Loucy (cell line): ENCODE results near the gene ANKRD55.

Source experiments
- H2AFZ ChIP-seq: fragments of 200-600 bp; sonication (generic); 2 replicates; pipeline ENCODE4 v1.6.0; 2016; ENCODE audit warnings: antibody characterized with exemption, mild to moderate bottlenecking, low read length, moderate library complexity
- H3F3A ChIP-seq: fragments of 200-600 bp; 2 replicates; pipeline ENCODE4 v1.6.0; 2016; ENCODE audit warnings: antibody characterized with exemption, low read depth, mild to moderate bottlenecking
- H3K27me3 ChIP-seq: fragments of 200-600 bp; sonication (generic); 2 replicates; pipeline ENCODE4 v1.6.1; 2014; ENCODE audit warnings: low read length, mild to moderate bottlenecking; ENCODE audit not compliant: insufficient read depth, poor library complexity, severe bottlenecking
- H3K36me3 ChIP-seq: fragments of 200-600 bp; sonication (generic); 2 replicates; pipeline ENCODE4 v1.6.1; 2016; ENCODE audit warnings: low read length; ENCODE audit not compliant: insufficient read depth
- H3K4me1 ChIP-seq: fragments of 200-600 bp; sonication (generic); 2 replicates; pipeline ENCODE4 v1.5.1; 2014; ENCODE audit warnings: low read length, mild to moderate bottlenecking; ENCODE audit not compliant: insufficient read depth, poor library complexity, severe bottlenecking
- H3K4me2 ChIP-seq: fragments of 200-600 bp; sonication (generic); 2 replicates; pipeline ENCODE4 v1.6.0; 2014; ENCODE audit warnings: antibody characterized with exemption, low read length, low read depth, mild to moderate bottlenecking; ENCODE audit not compliant: poor library complexity, severe bottlenecking
- H3K4me3 ChIP-seq: fragments of 200-600 bp; sonication (generic); 2 replicates; pipeline ENCODE4 v1.5.1; 2014; ENCODE audit warnings: low read length, mild to moderate bottlenecking, mixed read lengths; ENCODE audit not compliant: poor library complexity, severe bottlenecking
- H3K79me2 ChIP-seq: fragments of 200-600 bp; sonication (generic); 2 replicates; pipeline ENCODE4 v1.6.1; 2014; ENCODE audit warnings: low read length; ENCODE audit not compliant: insufficient read depth
- H3K9ac ChIP-seq: fragments of 200-600 bp; sonication (generic); 2 replicates; pipeline ENCODE4 v1.6.0; 2014; ENCODE audit warnings: mild to moderate bottlenecking, low read depth, low read length, moderate library complexity; ENCODE audit not compliant: poor library complexity, severe bottlenecking
- H3K9me2 ChIP-seq: fragments of 200-600 bp; sonication (generic); replicated peaks from 2 replicates; pipeline ENCODE4 v1.6.1; 2016; ENCODE audit warnings: low read depth, low read length, mixed read lengths
- H3K9me3 ChIP-seq: fragments of 200-600 bp; sonication (generic); 2 replicates; pipeline ENCODE4 v1.6.1; 2014; ENCODE audit warnings: mild to moderate bottlenecking, antibody characterized with exemption, low read length, low read depth; ENCODE audit not compliant: insufficient read depth
- H4K20me1 ChIP-seq: fragments of 200-600 bp; sonication (generic); 2 replicates; pipeline ENCODE4 v1.6.0; 2014; ENCODE audit warnings: antibody characterized with exemption, low read length, mild to moderate bottlenecking; ENCODE audit not compliant: insufficient read depth, poor library complexity, severe bottlenecking
- EZH2phosphoT487 ChIP-seq: fragments of 200-600 bp; IDR thresholded peaks from 2 replicates; pipeline ENCODE4 v1.6.1; 2018; ENCODE audit warnings: antibody characterized with exemption, mild to moderate bottlenecking, moderate library complexity, borderline replicate concordance
- TF ChIP-seq, protein P1 (sequence below): fragments of 200-600 bp; sonication (generic); conservative IDR thresholded peaks from 2 replicates; pipeline ENCODE4 v1.5.1; 2014; ENCODE audit warnings: mild to moderate bottlenecking, antibody characterized with exemption, low read length

Gene ANKRD55

GRCh38 chr5:56145106-56145505 lies 88.0 kb downstream of the ANKRD55 start:
- H3K9me3 ChIP-seq = no peaks in the 10 kb centered on the region
- no peaks in the 10 kb centered on the region for H3F3A ChIP-seq
- TF ChIP-seq EZH2phosphoT487 = no peak
- TF ChIP-seq, protein P1, sequence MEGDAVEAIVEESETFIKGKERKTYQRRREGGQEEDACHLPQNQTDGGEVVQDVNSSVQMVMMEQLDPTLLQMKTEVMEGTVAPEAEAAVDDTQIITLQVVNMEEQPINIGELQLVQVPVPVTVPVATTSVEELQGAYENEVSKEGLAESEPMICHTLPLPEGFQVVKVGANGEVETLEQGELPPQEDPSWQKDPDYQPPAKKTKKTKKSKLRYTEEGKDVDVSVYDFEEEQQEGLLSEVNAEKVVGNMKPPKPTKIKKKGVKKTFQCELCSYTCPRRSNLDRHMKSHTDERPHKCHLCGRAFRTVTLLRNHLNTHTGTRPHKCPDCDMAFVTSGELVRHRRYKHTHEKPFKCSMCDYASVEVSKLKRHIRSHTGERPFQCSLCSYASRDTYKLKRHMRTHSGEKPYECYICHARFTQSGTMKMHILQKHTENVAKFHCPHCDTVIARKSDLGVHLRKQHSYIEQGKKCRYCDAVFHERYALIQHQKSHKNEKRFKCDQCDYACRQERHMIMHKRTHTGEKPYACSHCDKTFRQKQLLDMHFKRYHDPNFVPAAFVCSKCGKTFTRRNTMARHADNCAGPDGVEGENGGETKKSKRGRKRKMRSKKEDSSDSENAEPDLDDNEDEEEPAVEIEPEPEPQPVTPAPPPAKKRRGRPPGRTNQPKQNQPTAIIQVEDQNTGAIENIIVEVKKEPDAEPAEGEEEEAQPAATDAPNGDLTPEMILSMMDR = no peak
- H2AFZ ChIP-seq = no peak overlapping the region
- no peak overlapping the region for H3K4me3 ChIP-seq
- no peaks in the 10 kb centered on the region for H3K79me2 ChIP-seq
- H3K27me3 ChIP-seq = no peaks in the 10 kb centered on the region
- H3K4me1 ChIP-seq = no peaks in the 10 kb centered on the region
- no peaks in the 10 kb centered on the region for H4K20me1 ChIP-seq
- no peak overlapping the region for H3K9ac ChIP-seq
- no peaks in the 10 kb centered on the region for H3K36me3 ChIP-seq
- no peak overlapping the region for H3K4me2 ChIP-seq
- no peaks in the 10 kb centered on the region for H3K9me2 ChIP-seq

DNA sequence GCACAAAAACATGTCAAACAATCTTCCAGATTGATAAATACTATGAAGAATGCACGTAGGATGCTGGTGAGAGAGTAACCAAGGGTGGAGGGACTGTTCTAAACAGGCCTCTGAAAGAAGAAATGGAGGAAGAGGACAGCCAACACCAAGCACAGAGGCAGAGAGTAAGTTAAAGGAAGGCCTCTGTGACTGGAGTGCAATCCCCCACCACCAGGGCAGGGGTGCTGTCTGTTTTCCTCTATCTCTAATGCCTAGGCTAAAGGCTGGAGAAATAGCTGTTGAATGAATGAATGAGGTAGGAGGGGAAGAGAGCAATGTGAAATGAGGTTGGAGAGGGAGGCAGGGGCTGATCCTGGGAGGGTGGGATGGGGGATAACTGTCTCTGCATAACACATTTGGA lies 88.9 kb downstream of the ANKRD55 start:
- no peaks in the 10 kb centered on the region for H3K4me1 ChIP-seq
- no peak overlapping the region for H2AFZ ChIP-seq
- no peaks in the 10 kb centered on the region for H3K9me2 ChIP-seq
- H4K20me1 ChIP-seq = no peaks in the 10 kb centered on the region
- H3K79me2 ChIP-seq = no peaks in the 10 kb centered on the region
- TF ChIP-seq EZH2phosphoT487 = no peak
- TF ChIP-seq, protein P1 = no peak
- H3K27me3 ChIP-seq = no peaks in the 10 kb centered on the region
- H3K36me3 ChIP-seq = no peaks in the 10 kb centered on the region
- H3K4me2 ChIP-seq = no peak overlapping the region
- H3K4me3 ChIP-seq = no peak overlapping the region
- H3F3A ChIP-seq = no peaks in the 10 kb centered on the region
- no peaks in the 10 kb centered on the region for H3K9me3 ChIP-seq
- H3K9ac ChIP-seq = no peak overlapping the region

DNA sequence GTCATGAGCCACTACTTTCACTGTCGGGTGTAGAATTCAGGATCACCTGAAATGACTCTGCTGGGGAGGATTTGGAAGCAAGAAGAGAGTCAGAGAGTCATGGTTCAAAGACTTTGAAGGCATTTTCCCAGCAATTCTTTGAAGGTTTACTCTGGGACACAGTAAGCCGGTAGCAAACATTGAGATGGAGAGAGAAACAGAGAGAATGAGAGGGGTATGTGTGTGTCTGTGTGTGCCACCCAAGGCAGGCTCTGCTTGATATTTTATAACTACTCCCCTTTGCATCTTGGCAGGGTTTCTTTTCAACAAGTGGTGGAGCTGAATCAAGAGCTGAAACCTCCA lies 89.8 kb downstream of the ANKRD55 start:
- no peak overlapping the region for H3K4me3 ChIP-seq
- no peaks in the 10 kb centered on the region for H3K9me2 ChIP-seq
- H3K4me2 ChIP-seq = no peak overlapping the region
- no peak overlapping the region for H2AFZ ChIP-seq
- no peaks in the 10 kb centered on the region for H4K20me1 ChIP-seq
- TF ChIP-seq EZH2phosphoT487 = no peak
- TF ChIP-seq, protein P1 = no peak
- H3F3A ChIP-seq = no peaks in the 10 kb centered on the region
- no peaks in the 10 kb centered on the region for H3K79me2 ChIP-seq
- no peaks in the 10 kb centered on the region for H3K4me1 ChIP-seq
- no peak overlapping the region for H3K9ac ChIP-seq
- H3K27me3 ChIP-seq = no peaks in the 10 kb centered on the region
- H3K36me3 ChIP-seq = no peaks in the 10 kb centered on the region
- H3K9me3 ChIP-seq = no peaks in the 10 kb centered on the region
